ENCODE data around the gene RRAS2. TPM values are rescaled to one million over a fixed set of nuclear protein-coding genes. Genes with fewer than 3 reads are reported as not detected.

The RRAS2 gene
- total RNA-seq, 2 donors from 2014 or later: 15.8 to 27.5 TPM

DNA sequence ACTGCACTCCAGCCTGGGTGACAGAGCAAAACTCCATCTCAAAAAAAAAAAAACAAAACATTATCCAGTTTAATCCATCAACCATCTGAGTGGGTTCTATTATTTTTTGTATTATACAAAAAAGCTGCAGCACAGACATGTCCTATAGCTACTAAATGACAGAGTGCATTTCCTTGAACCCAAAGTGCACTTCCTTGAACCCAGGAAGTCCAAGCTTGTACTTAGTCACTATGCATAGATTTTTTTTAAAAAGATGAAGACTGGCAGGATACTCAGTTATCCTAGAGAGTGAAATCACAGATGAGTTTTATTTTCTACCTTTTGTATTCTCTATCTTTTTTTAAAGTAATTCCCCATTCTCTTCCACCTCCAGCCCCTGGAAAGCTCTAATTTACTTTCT lies 8.0 kb upstream of the RRAS2 start:
- Histone ChIP-seq H3K27me3 (no peaks in the 10 kb centered on the region), H3K4me3 (no peak overlapping the region), H3K27ac (no peak overlapping the region), H3K4me1 (no peaks in the 10 kb centered on the region), H3K9me3 (no peaks in the 10 kb centered on the region), H3K36me3 (replicated peaks in 1 of 2; ENCODE audit: insufficient read depth in 1 of 2, low read depth in 2 of 2) (no peaks in the 10 kb centered on the region)
- no peak for DNase-seq
- intact Hi-C loops (cut with DNase I): no loop called here
- TF ChIP-seq CTCF (IDR thresholded peaks at IDR 0.05) (no peak), POLR2A (IDR thresholded peaks at IDR 0.05) (no peak)
- no peak for ATAC-seq

DNA sequence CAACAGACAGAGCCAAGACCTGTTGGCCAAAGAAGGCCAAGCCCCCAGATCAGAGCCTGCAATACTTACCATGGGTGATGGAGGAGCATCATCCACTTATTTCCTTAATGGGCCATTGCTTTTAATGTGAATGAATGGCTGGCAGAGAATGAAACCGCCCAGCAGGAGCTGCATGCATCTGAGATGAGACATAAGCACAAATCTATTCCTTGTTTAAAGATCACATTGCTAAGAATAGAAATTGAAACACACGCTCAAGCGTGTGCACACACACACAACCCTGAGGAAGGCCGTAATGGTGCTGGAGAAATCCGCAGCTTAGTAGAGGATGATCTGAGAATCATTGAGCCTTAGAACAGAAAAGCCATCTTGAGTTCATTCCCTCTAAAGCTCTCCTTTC lies 5.3 kb upstream of the RRAS2 start:
- ATAC-seq (no peak), DNase-seq (no peak)
- intact Hi-C loops (cut with DNase I): no loop called here
- Histone ChIP-seq H3K4me1 (no peaks in the 10 kb centered on the region), H3K36me3 (replicated peaks in 1 of 2; ENCODE audit: insufficient read depth in 1 of 2, low read depth in 2 of 2) (no peaks in the 10 kb centered on the region), H3K27me3 (no peaks in the 10 kb centered on the region), H3K4me3 (no peak overlapping the region), H3K27ac (no peak overlapping the region), H3K9me3 (no peaks in the 10 kb centered on the region)
- TF ChIP-seq POLR2A (IDR thresholded peaks at IDR 0.05): no peak
- 93 to 100% methylated on average over 5 of the region's 5 CpGs for WGBS, 2 donors

GRCh38 chr11:14362611-14363010 lies 3.6 kb upstream of the RRAS2 start:
- Histone ChIP-seq H3K4me3 (no peak overlapping the region), H3K36me3 (replicated peaks in 1 of 2; ENCODE audit: insufficient read depth in 1 of 2, low read depth in 2 of 2) (no peaks in the 10 kb centered on the region), H3K4me1 (no peaks in the 10 kb centered on the region), H3K27ac (no peak overlapping the region), H3K27me3 (no peaks in the 10 kb centered on the region), H3K9me3 (no peaks in the 10 kb centered on the region)
- no peak for TF ChIP-seq CTCF (IDR thresholded peaks at IDR 0.05)
- no peak for TF ChIP-seq POLR2A (IDR thresholded peaks at IDR 0.05)
- no peak for ATAC-seq
- DNase-seq: no peak
- 77% methylated on average over 3 of the region's 3 CpGs for WGBS, 2 donors
- intact Hi-C loops (cut with DNase I): no loop called here

GRCh38 chr11:14361951-14362350 lies 3.0 kb upstream of the RRAS2 start:
- intact Hi-C loops (cut with DNase I): no loop called here
- Histone ChIP-seq H3K27ac (no peak overlapping the region), H3K4me3 (no peak overlapping the region), H3K9me3 (no peaks in the 10 kb centered on the region), H3K4me1 (peaks cover 5% of the 10 kb centered on the region), H3K27me3 (no peaks in the 10 kb centered on the region), H3K36me3 (replicated peaks in 1 of 2; ENCODE audit: insufficient read depth in 1 of 2, low read depth in 2 of 2) (no peaks in the 10 kb centered on the region)
- ATAC-seq: no peak
- TF ChIP-seq CTCF (IDR thresholded peaks at IDR 0.05) (no peak), POLR2A (IDR thresholded peaks at IDR 0.05) (no peak)
- DNase-seq: no peak

GRCh38 chr11:14360976-14361375 lies 2.0 kb upstream of the RRAS2 start:
- TF ChIP-seq CTCF (IDR thresholded peaks at IDR 0.05): no peak
- no peak for TF ChIP-seq POLR2A (IDR thresholded peaks at IDR 0.05)
- Histone ChIP-seq H3K27ac (no peak overlapping the region), H3K4me3 (no peak overlapping the region), H3K4me1 (peaks cover 7% of the 10 kb centered on the region), H3K9me3 (no peaks in the 10 kb centered on the region), H3K36me3 (replicated peaks in 1 of 2; ENCODE audit: insufficient read depth in 1 of 2, low read depth in 2 of 2) (no peaks in the 10 kb centered on the region), H3K27me3 (no peaks in the 10 kb centered on the region)
- ATAC-seq (no peak), DNase-seq (no peak)
- 93 to 95% methylated on average over 17 of the region's 17 CpGs for WGBS, 2 donors
- intact Hi-C loops (cut with DNase I): no loop called here
